OCI-LY1 (cell line): ENCODE measurements around the gene GUCY1A2.

Experiments
- CTCF ChIP-seq: fragments of 200-600 bp; sonication (generic), shearing (Covaris generic); IDR thresholded peaks from 2 replicates; pipeline ENCODE4 v1.5.1; 2017; ENCODE audit warnings: mild to moderate bottlenecking, antibody characterized with exemption, low read length, moderate library complexity, mixed read lengths
- EZH2 ChIP-seq: fragments of 200-600 bp; sonication (generic), shearing (Covaris generic); IDR thresholded peaks from 2 replicates; pipeline ENCODE4 v1.8.0; 2017; ENCODE audit warnings: borderline replicate concordance, mixed run types, mild to moderate bottlenecking, antibody characterized with exemption, low read length, moderate library complexity, mixed read lengths

DNA sequence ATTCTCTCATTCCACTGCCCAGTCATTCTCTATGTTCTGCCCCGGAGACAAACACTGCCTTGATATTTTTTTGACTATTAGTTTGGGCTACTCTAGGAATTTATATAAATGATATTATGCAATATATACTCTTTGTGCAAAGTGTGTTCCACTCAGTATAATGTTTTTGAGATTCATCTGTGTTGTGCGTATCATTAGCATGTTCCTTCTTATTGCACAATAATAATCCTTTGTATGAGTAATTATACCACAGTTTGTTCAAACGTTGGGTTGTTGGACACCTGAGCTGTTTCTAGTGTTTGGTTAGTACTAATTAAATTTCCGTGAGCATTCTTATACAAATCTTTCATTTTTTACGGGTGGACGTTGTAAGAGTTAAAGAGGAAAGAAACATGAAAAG, 390.6 kb downstream of the GUCY1A2 start:
- TF ChIP-seq CTCF (no peak), EZH2 (no peak)
